C1 segment of cervical spinal cord (tissue), 14 donors: ENCODE results near the gene KNCN.

Source experiments
- DNase-seq, 14 donors: peaks; one replicate each; lab custom pipeline; 2025; lab: John Stamatoyannopoulos, UW

Gene KNCN

GRCh38 chr1:46525253-46525983, 26.0 kb downstream of the KNCN start:
- DNase-seq, result no peak

- DNase-seq, result no peak
These were observed 26.6 kb downstream of the KNCN start for GRCh38 chr1:46524843-46525242.

GRCh38 chr1:46523496-46524353, 27.7 kb downstream of the KNCN start:
- DNase-seq, result peak in 1 of 14 donors; percentile 5

GRCh38 chr1:46522969-46523320, 28.5 kb downstream of the KNCN start:
- DNase-seq, result no peak

- peak in 7 of 14 donors; percentile 15 to 82 (median 35) for DNase-seq
These were observed 29.1 kb downstream of the KNCN start for GRCh38 chr1:46522184-46522968.

- no peak for DNase-seq
These were observed 30.0 kb downstream of the KNCN start for GRCh38 chr1:46521414-46521813.

- DNase-seq, result peak in 2 of 14 donors; percentile 4 to 13
These were observed 31.2 kb downstream of the KNCN start for GRCh38 chr1:46520063-46520911.

- no peak for DNase-seq
These were observed 32.2 kb downstream of the KNCN start for GRCh38 chr1:46519209-46519608.

- no peak for DNase-seq
These were observed 33.4 kb downstream of the KNCN start for GRCh38 chr1:46517932-46518498.

GRCh38 chr1:46517010-46517600, 34.3 kb downstream of the KNCN start:
- no peak for DNase-seq

- peak in 2 of 14 donors; percentile 2 to 26 for DNase-seq
These were observed 35.1 kb downstream of the KNCN start for GRCh38 chr1:46516200-46516950.

GRCh38 chr1:46515576-46515975, 35.9 kb downstream of the KNCN start:
- DNase-seq, result no peak

- DNase-seq, result no peak
These were observed 37.9 kb downstream of the KNCN start for GRCh38 chr1:46513536-46513935.

- no peak for DNase-seq
These were observed 38.7 kb downstream of the KNCN start for GRCh38 chr1:46512792-46513190.

- DNase-seq, result no peak
These were observed 39.2 kb downstream of the KNCN start for GRCh38 chr1:46512135-46512791.

GRCh38 chr1:46510998-46511365, 40.5 kb downstream of the KNCN start:
- no peak for DNase-seq

- DNase-seq, result no peak
These were observed 41.0 kb downstream of the KNCN start for GRCh38 chr1:46510341-46510997.

GRCh38 chr1:46508757-46509156, 42.7 kb downstream of the KNCN start:
- DNase-seq, result no peak
